Omental fat pad (tissue), 4 donors: Measurements from ENCODE around the gene REEP3. TPM values are rescaled to one million over a fixed set of nuclear protein-coding genes. Genes with fewer than 3 reads are reported as not detected.

ENCODE experiments used
- ATAC-seq: fragments of 150-250 bp; one replicate; pipeline ENCODE4 v1.9.1; 2016; ENCODE audit warnings: mild to moderate bottlenecking, moderate library complexity; ENCODE audit not compliant: low FRiP score
- DNase-seq: peaks from one replicate; pipeline ENCODE4 v3.0.0-alpha.2; 2019; ENCODE audit warnings: low spot score
- total RNA-seq, 4 donors: library from RNA; depleted of rRNA; stranded (reverse); fragments of >200 nt; gene quantifications; one replicate each; pipeline ENCODE4 v1.1.0, GENCODE V29; 2016
- TF ChIP-seq, protein P1 (sequence below), 3 donors: fragments of 450-650 bp; IDR thresholded peaks; one replicate each; pipeline ENCODE4 v1.5.1; 2016 to 2017; ENCODE audit warnings: antibody characterized with exemption in 3 of 3, mild to moderate bottlenecking in 3 of 3, moderate library complexity in 2 of 3

Gene REEP3
- total RNA-seq, 4 donors from 2014 or later: 44.7 to 70.5 (median 57.1) TPM

DNA sequence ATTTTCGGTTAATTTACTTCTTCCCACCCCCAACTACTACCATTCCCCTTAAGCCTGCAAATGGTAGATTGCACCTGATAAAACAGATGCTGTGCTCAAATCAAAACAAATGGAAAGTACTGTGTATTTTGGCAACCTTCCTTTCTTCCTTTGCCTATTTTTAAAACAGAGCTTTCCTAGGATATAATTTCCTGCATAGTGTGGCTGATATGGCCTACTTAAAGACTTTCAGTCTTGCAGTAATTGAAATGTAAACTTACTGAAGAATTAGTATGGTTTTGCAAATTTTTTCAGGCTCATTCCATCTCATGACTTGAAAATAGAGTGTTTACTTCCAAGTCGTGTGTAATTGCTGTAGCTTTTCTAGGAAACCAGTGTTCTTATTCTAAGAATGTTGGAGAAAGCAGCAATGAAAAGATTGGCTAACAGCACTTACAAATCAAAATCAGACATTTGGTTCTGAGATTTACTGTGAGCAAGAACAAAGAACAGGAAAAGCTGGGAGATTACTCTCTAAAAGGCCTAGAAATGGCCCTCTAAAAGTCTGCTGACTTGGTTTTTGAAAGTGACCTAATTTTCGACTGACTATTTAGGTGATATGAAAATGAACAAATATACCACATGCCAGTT lies 52.0 kb downstream of the REEP3 start:
- TF ChIP-seq, protein P1, sequence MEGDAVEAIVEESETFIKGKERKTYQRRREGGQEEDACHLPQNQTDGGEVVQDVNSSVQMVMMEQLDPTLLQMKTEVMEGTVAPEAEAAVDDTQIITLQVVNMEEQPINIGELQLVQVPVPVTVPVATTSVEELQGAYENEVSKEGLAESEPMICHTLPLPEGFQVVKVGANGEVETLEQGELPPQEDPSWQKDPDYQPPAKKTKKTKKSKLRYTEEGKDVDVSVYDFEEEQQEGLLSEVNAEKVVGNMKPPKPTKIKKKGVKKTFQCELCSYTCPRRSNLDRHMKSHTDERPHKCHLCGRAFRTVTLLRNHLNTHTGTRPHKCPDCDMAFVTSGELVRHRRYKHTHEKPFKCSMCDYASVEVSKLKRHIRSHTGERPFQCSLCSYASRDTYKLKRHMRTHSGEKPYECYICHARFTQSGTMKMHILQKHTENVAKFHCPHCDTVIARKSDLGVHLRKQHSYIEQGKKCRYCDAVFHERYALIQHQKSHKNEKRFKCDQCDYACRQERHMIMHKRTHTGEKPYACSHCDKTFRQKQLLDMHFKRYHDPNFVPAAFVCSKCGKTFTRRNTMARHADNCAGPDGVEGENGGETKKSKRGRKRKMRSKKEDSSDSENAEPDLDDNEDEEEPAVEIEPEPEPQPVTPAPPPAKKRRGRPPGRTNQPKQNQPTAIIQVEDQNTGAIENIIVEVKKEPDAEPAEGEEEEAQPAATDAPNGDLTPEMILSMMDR (IDR thresholded peaks at IDR 0.05): no peak
- peak; percentile 73 for ATAC-seq

DNA sequence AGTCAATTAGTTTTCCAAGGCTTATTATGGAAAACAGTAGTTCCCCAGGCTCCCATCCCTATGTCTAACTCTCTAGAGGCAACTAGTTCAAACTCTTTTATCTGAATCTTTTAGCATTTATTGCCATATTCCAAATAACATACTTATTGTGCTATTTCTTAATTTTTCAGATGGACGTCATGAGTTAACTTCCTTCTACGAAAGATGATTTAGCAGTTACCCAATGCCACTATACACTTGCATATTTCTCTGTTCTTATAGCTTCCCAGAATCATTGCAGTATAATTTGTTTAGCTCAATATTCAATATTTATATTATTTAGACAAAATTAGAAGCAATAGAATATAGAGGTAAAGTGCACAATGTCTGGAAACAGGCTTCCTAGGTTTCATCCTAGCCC lies 52.8 kb downstream of the REEP3 start:
- no peak for ATAC-seq
- DNase-seq: no peak
- TF ChIP-seq, protein P1 (IDR thresholded peaks at IDR 0.05): no peak

More for the DNA sequence above, 52.0 kb downstream of the REEP3 start:
- DNase-seq: no peak

DNA sequence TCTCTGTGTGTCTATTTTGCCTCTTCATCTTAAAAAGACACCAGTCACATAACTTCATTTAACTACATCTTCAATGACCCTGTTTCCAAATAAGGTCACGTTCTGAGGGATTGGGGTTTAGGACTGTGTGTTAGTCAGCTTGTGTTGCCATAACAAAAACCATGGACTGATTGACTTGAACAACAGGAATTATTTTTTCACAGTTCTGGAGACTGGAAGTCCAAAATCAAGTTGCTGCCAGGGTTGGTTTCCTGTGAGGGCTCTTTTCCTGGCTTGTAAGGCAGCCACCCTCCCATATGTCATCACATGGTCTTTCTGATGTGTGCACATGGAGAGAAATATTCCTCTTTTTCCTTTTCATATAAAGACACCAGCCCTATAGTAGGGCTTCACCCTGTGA lies 55.3 kb downstream of the REEP3 start:
- DNase-seq (no peak), ATAC-seq (no peak)
- TF ChIP-seq, protein P1 (IDR thresholded peaks at IDR 0.05): no peak

DNA sequence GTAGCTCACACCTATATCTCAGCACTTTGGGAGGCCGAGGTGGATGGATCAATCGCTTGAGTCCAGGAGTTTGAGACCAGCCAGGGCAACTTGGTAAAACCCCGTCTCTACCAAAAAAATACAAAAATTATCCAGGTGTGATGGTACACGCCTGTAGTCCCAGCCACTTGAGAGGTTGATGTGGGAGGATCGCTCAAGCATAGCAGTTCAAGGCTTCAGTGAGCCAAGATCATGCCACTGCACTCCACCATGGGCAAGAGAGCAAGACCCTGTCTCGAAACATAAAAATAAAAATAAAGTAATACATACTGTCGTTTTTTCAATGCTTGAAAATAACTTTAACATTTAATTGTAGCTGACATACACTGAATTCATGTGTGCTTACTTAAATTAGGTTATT lies 57.3 kb downstream of the REEP3 start:
- TF ChIP-seq, protein P1 (IDR thresholded peaks at IDR 0.05): no peak
- ATAC-seq (no peak), DNase-seq (no peak)

DNA sequence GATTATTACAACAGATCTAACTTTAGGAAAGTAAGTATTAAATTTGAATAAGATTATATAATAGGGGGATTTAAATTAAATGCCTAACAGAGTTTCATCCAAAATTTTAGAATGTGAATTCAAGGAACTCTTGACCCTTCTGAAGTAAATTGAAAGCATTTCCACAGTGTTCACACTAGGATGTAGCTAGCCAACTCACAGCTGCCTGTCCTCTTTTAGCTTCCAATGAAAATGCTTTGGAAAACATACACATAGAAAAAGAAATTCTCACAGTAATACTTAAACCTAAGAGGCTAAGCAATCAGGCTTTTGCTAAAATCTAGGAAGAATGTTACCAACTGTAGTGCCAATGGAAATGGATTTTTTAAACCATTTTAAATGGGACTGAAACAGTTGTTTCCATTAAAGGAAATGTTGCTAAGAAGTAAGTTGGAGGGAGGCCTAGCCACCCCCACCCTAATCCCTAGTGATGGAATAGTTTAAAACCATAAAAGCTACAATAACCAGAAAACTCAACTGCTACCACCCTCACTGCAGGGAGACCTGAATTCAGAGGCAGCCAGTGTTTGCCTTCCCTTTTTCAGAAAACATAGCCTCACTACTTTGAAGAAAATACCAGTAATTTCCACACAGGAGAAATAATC lies 58.3 kb downstream of the REEP3 start:
- ATAC-seq: no peak
- no peak for DNase-seq
- TF ChIP-seq, protein P1 (IDR thresholded peaks at IDR 0.05): no peak

DNA sequence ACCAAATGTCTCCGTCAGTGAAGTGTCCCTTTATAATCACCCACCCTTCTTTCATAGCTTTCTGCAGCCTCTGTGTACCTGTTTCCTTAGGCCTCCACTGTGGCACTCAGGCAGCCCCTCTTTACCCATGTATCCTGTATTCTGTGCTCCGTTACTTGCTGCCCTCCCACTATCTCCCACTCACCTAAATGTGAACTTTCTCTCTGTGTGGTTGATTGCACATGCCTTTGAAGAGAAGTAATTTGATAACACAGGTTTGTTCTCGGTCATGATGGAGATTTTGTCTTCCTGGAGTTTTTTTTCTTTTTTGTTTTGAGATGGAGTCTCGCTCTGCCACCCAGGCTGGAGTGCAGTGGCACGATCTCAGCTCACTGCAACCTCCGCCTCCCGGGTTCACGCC lies 61.5 kb downstream of the REEP3 start:
- DNase-seq: no peak
- TF ChIP-seq, protein P1 (IDR thresholded peaks at IDR 0.05): no peak
- ATAC-seq: no peak

DNA sequence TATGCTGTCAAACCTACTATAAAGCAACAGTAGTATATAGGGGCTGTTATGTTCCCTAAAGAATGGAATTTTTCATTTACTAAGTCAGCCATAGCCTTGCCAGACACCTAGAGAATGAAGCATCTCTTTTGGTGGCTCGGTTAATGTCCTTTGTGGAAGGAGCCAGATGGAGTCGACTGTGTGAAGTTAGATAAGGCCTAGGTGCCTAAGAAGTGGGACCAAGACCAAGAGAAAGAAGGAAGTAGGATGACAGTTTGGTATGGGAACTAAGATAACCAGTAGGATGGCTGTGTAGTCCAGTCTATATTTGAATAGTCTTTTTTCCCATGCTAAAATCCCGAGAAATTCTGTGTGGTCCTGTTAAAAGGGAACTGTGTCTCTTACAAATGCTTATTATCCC lies 62.2 kb downstream of the REEP3 start:
- DNase-seq: no peak
- TF ChIP-seq, protein P1 (IDR thresholded peaks at IDR 0.05): no peak
- ATAC-seq: no peak
